H1 (cell line): ENCODE results near the gene NOC2L. TPM values are rescaled to one million over a fixed set of nuclear protein-coding genes. Genes with fewer than 3 reads are reported as not detected.

Experiments
- CTCF ChIA-PET: fragments of 300-600 bp; sonication (Branson Sonifier 250); formaldehyde crosslinking; loops from one replicate; lab custom pipeline; 2021; ENCODE audit not compliant: partially characterized antibody; lab: Charles Lee
- POLR2A ChIA-PET: fragments of 300-600 bp; sonication (Branson Sonifier 250); formaldehyde crosslinking; loops from one replicate; lab custom pipeline; 2021; ENCODE audit warnings: inconsistent platforms; ENCODE audit not compliant: partially characterized antibody; lab: Charles Lee
- DNase-seq, 2 experiments: peaks; one replicate each; pipeline versions ENCODE4 v3.0.0 to v3.0.0-alpha.2; 2010 to 2022; ENCODE audit warnings: low spot score in 2 of 2, low read depth in 1 of 2, mixed read lengths in 1 of 2
- FAIRE-seq: peaks from 2 replicates; lab custom pipeline; 2011; peaks lifted over from hg19 to GRCh38; lab: Jason Lieb, UNC
- H2AFZ ChIP-seq: 2 replicates; pipeline ENCODE4 v1.8.1; 2012; ENCODE audit warnings: low read length, inconsistent platforms
- H2AK5ac ChIP-seq: 2 replicates; pipeline ENCODE4 v1.6.1; 2013; ENCODE audit warnings: low read depth, low read length
- H2BK120ac ChIP-seq: replicated peaks from 2 replicates; pipeline ENCODE3; 2013; ENCODE audit warnings: low read depth, low read length, inconsistent platforms
- H2BK12ac ChIP-seq: 2 replicates; pipeline ENCODE4 v1.6.1; 2013; ENCODE audit warnings: low read depth, low read length
- H2BK15ac ChIP-seq: 2 replicates; pipeline ENCODE4 v1.6.1; 2013; ENCODE audit warnings: low read length
- H2BK20ac ChIP-seq: 2 replicates; pipeline ENCODE4 v1.6.1; 2013; ENCODE audit warnings: low read length
- H2BK5ac ChIP-seq: 2 replicates; pipeline ENCODE4 v1.6.1; 2013; ENCODE audit warnings: low read depth, low read length
- H3K14ac ChIP-seq: 2 replicates; pipeline ENCODE4 v1.6.1; 2013; ENCODE audit warnings: inconsistent platforms; ENCODE audit not compliant: insufficient read length
- H3K18ac ChIP-seq: 2 replicates; pipeline ENCODE4 v1.6.1; 2013; ENCODE audit warnings: low read length; ENCODE audit errors: extremely low read depth
- H3K23ac ChIP-seq: 2 replicates; pipeline ENCODE4 v1.6.1; 2013; ENCODE audit warnings: inconsistent platforms; ENCODE audit not compliant: insufficient read length
- H3K23me2 ChIP-seq: 2 replicates; pipeline ENCODE4 v1.6.1; 2013; ENCODE audit warnings: low read depth, low read length
- H3K27ac ChIP-seq: 2 replicates; pipeline ENCODE4 v1.6.1; 2011; ENCODE audit warnings: low read depth, low read length, inconsistent platforms
- H3K27me3 ChIP-seq, 4 experiments: replicated peaks in 1 of 4; 1 replicate in 1 of 4; 2 replicates in 3 of 4; pipeline versions ENCODE4 v1.6.1 to v1.8.1; 2011 to 2013; ENCODE audit warnings: low read length in 3 of 4, mild to moderate bottlenecking in 3 of 4, inconsistent platforms in 2 of 4, mixed read lengths in 2 of 4, moderate library complexity in 1 of 4; ENCODE audit not compliant: control insufficient read depth in 3 of 4, insufficient read depth in 3 of 4; ENCODE audit errors: extremely low read depth in 1 of 4
- H3K36me3 ChIP-seq, 4 experiments: 2 replicates each; pipeline versions ENCODE4 v1.6.1 to v1.8.1; 2011 to 2013; ENCODE audit warnings: mild to moderate bottlenecking in 4 of 4, low read length in 3 of 4, moderate library complexity in 2 of 4, control low read depth in 1 of 4, inconsistent platforms in 1 of 4; ENCODE audit not compliant: insufficient read depth in 4 of 4, control insufficient read depth in 2 of 4
- H3K4ac ChIP-seq: replicated peaks from 2 replicates; pipeline ENCODE3; 2013; ENCODE audit warnings: low read length, low read depth, mixed read lengths, inconsistent platforms; ENCODE audit not compliant: insufficient read length
- H3K4me1 ChIP-seq, 4 experiments: replicated peaks in 1 of 4; 1 replicate in 1 of 4; 2 replicates in 3 of 4; pipeline versions ENCODE4 v1.6.1 to v1.8.1; 2011 to 2013; ENCODE audit warnings: low read length in 3 of 4, inconsistent platforms in 2 of 4, mixed read lengths in 1 of 4; ENCODE audit not compliant: insufficient read depth in 4 of 4, control insufficient read depth in 3 of 4
- H3K4me2 ChIP-seq, 2 experiments: 2 replicates each; pipeline versions ENCODE4 v1.6.1 to v1.8.1; 2011 to 2013; ENCODE audit warnings: low read depth in 2 of 2, low read length in 2 of 2, control low read depth in 1 of 2, inconsistent platforms in 1 of 2, mild to moderate bottlenecking in 1 of 2; ENCODE audit not compliant: insufficient read depth in 1 of 2
- H3K4me3 ChIP-seq, 4 experiments: fragments of 200-600, 300-600 bp in 1 of 4; sonication (generic), shearing (Covaris generic), sonication (Bioruptor Twin) in 1 of 4; 2 replicates each; pipeline versions ENCODE4 v1.5.1 to v1.8.1; 2011 to 2016; ENCODE audit warnings: low read length in 4 of 4, low read depth in 3 of 4, control low read depth in 2 of 4, inconsistent platforms in 2 of 4, mild to moderate bottlenecking in 2 of 4, mixed read lengths in 1 of 4, moderate library complexity in 1 of 4; ENCODE audit not compliant: insufficient read depth in 2 of 4; ENCODE audit errors: extremely low read depth in 1 of 4
- H3K56ac ChIP-seq: replicated peaks from 2 replicates; pipeline ENCODE3; 2013; ENCODE audit warnings: low read depth, mild to moderate bottlenecking, mixed read lengths, low read length, inconsistent platforms; ENCODE audit not compliant: insufficient read length
- H3K79me1 ChIP-seq: 2 replicates; pipeline ENCODE4 v1.6.1; 2013; ENCODE audit warnings: low read depth, low read length, control low read depth
- H3K79me2 ChIP-seq, 2 experiments: 2 replicates each; pipeline versions ENCODE4 v1.6.1 to v1.8.1; 2012 to 2013; ENCODE audit warnings: low read length in 2 of 2, mild to moderate bottlenecking in 2 of 2, inconsistent platforms in 1 of 2; ENCODE audit not compliant: insufficient read depth in 2 of 2, control insufficient read depth in 1 of 2
- H3K9ac ChIP-seq, 4 experiments: replicated peaks in 1 of 4; 1 replicate in 1 of 4; 2 replicates in 3 of 4; pipeline versions ENCODE4 v1.6.1 to v1.8.1; 2011 to 2013; ENCODE audit warnings: low read depth in 3 of 4, low read length in 3 of 4, control low read depth in 2 of 4, mild to moderate bottlenecking in 2 of 4, moderate library complexity in 2 of 4, inconsistent platforms in 1 of 4; ENCODE audit errors: extremely low read depth in 1 of 4
- H3K9me3 ChIP-seq, 2 experiments: 2 replicates each; pipeline versions ENCODE4 v1.6.1 to v1.8.1; 2012 to 2013; ENCODE audit warnings: mild to moderate bottlenecking in 2 of 2, moderate library complexity in 2 of 2, control low read depth in 1 of 2, inconsistent platforms in 1 of 2, low read depth in 1 of 2, low read length in 1 of 2, mixed read lengths in 1 of 2; ENCODE audit not compliant: insufficient read depth in 2 of 2
- H4K20me1 ChIP-seq, 2 experiments: replicated peaks in 1 of 2; 2 replicates each; pipeline versions ENCODE3 to v1.8.1; 2011 to 2013; ENCODE audit warnings: inconsistent platforms in 2 of 2, low read length in 2 of 2, mild to moderate bottlenecking in 1 of 2; ENCODE audit not compliant: insufficient read depth in 2 of 2, control insufficient read depth in 1 of 2
- H4K5ac ChIP-seq: 2 replicates; pipeline ENCODE4 v1.6.1; 2013; ENCODE audit warnings: low read length, low read depth, mixed read lengths, inconsistent platforms; ENCODE audit not compliant: insufficient read length
- H4K8ac ChIP-seq: 2 replicates; pipeline ENCODE4 v1.8.0; 2013; ENCODE audit warnings: mild to moderate bottlenecking, moderate library complexity, low read length, inconsistent platforms; ENCODE audit not compliant: insufficient read depth; ENCODE audit errors: extremely low read depth
- H4K91ac ChIP-seq: replicated peaks from 2 replicates; pipeline ENCODE3; 2013; ENCODE audit warnings: low read length, mixed read lengths, inconsistent platforms; ENCODE audit not compliant: insufficient read length
- BRCA1 ChIP-seq: IDR thresholded peaks from 2 replicates; pipeline ENCODE4 v1.6.1; 2012; ENCODE audit warnings: low read depth, low read length, improper control_type of control experiment
- EZH2 ChIP-seq: fragments of 200-600 bp; sonication (generic); IDR thresholded peaks from 2 replicates; pipeline ENCODE4 v1.7.1; 2012; ENCODE audit warnings: low read depth, mild to moderate bottlenecking, moderate library complexity, low read length, inconsistent platforms; ENCODE audit not compliant: severe bottlenecking
- WGBS, 2 experiments: shearing (Covaris generic) in 1 of 2; methylation state at CpG; one replicate each; pipeline versions ENCODE4 v1.1.6 to v1.1.7; 2013 to 2015; ENCODE audit warnings: low lambda C conversion rate in 2 of 2, mixed read lengths in 2 of 2, inconsistent platforms in 1 of 2, low coverage in 1 of 2, missing lambda C conversion rate in 1 of 2; ENCODE audit not compliant: insufficient replicate concordance in 2 of 2, insufficient coverage in 1 of 2, insufficient read length in 1 of 2; ENCODE audit errors: extremely low coverage in 1 of 2, missing lambda C conversion rate in 1 of 2; 5-methylcytosine and 5-hydroxymethylcytosine counted together
- polyA plus RNA-seq, 7 experiments: library from polyadenylated mRNA; depleted of rRNA in 3 of 7; stranded (reverse) in 5 of 7; unstranded in 2 of 7; fragments of >200 nt in 5 of 7; fragments of 200-250 nt in 2 of 7; gene quantifications; 1 replicate in 5 of 7; 2 replicates in 1 of 7; 4 replicates in 1 of 7; pipeline versions ENCODE4 v1.2.1 to v1.2.3, GENCODE V29; 2011 to 2013; ENCODE audit warnings: missing spikeins in 2 of 7, mixed read lengths in 2 of 7
- total RNA-seq: library from RNA; stranded (reverse); fragmentation: NEBNext Ultra II Directional; extraction: Animal tissue kit (Norgen Biotek cat#: 25700); gene quantifications from 2 replicates; pipeline ENCODE4 v1.2.1, GENCODE V29; 2021

Gene NOC2L
- total and polyA plus RNA-seq, 2 of the 8 experiments (the other 6 are each of a cell fraction or from before 2014, with no cell fraction given): 74.7 to 130 TPM

- H3K4me3 ChIP-seq: no peak overlapping the region
- H3K36me3 ChIP-seq: no peaks in the 10 kb centered on the region
- ChIA-PET POLR2A (interaction anchor here (0.9 to 2.2 kb wide), 4 partner anchors 11 to 162 kb away, joined by 3 to 7 read pairs (median 4); partner anchors contain the start of genes RNF223 and SAMD11), CTCF (interaction anchor here (0.6 to 2.0 kb wide), 12 partner anchors 8 to 349 kb away, joined by 3 to 18 read pairs (median 4); partner anchors contain the start of gene SAMD11)
- no peak overlapping the region for H2AK5ac ChIP-seq
- no peak overlapping the region for H4K91ac ChIP-seq
- no peaks in the 10 kb centered on the region for H3K23me2 ChIP-seq
- H4K20me1 ChIP-seq: peaks cover 6 to 9% of the 10 kb centered on the region in 2 experiments
- no peaks in the 10 kb centered on the region for H3K79me1 ChIP-seq
- DNase-seq: no peak
- H3K56ac ChIP-seq: no peak overlapping the region
- H4K8ac ChIP-seq: no peak overlapping the region
- H3K23ac ChIP-seq: no peak overlapping the region
- peak; percentile 37 for TF ChIP-seq EZH2
- TF ChIP-seq BRCA1: no peak
- no peak overlapping the region for H3K4ac ChIP-seq
- WGBS, 2 experiments: 78% methylated on average over 13 of the region's 15 CpGs; no CpG with 5 or more reads in 1 of the 2 experiments
- no peak overlapping the region for H3K27ac ChIP-seq
- peak overlapping the region; percentile 81; the same call in 1 of the 2 replicates for H2BK15ac ChIP-seq
- H3K14ac ChIP-seq: no peak overlapping the region
- H3K9ac ChIP-seq: no peak overlapping the region
- no peak overlapping the region for H2BK20ac ChIP-seq
- no peak overlapping the region for H2BK120ac ChIP-seq
- no peak overlapping the region for H2BK12ac ChIP-seq
- H3K4me1 ChIP-seq: no peaks in the 10 kb centered on the region; a peak in 1 of 7 replicates
- no peak overlapping the region for H3K18ac ChIP-seq
- peaks cover 0 to 69% (median 43%) of the 10 kb centered on the region in 4 experiments; a peak in 6 of 7 replicates for H3K27me3 ChIP-seq
- H2BK5ac ChIP-seq: no peak overlapping the region
- H3K4me2 ChIP-seq: no peak overlapping the region
- FAIRE-seq: no peak
- H3K9me3 ChIP-seq: no peaks in the 10 kb centered on the region; a peak in 1 of 4 replicates
- H3K79me2 ChIP-seq: no peaks in the 10 kb centered on the region
- no peak overlapping the region for H2AFZ ChIP-seq
- no peak overlapping the region for H4K5ac ChIP-seq
Measured at GRCh38 chr1:911875-912739, 46.9 kb downstream of the NOC2L start.
